Fibroblast of lung (primary cell): ENCODE measurements around the gene DRICH1. TPM values are rescaled to one million over a fixed set of nuclear protein-coding genes. Genes with fewer than 3 reads are reported as not detected.

Experiments
- polyA plus RNA-seq, 2 donors: library from polyadenylated mRNA; depleted of rRNA in 1 of 2; stranded (reverse) in 1 of 2; unstranded in 1 of 2; fragments of >200 nt; gene quantifications; 2 replicates each; pipeline ENCODE4 v1.2.1, GENCODE V29; 2011 to 2012; ENCODE audit warnings: missing spikeins in 1 of 2
- total RNA-seq: library from RNA; depleted of rRNA; stranded (reverse); fragments of >200 nt; gene quantifications from 2 replicates; pipeline ENCODE4 v1.2.1, GENCODE V29; 2014

DRICH1 gene
- total and polyA plus RNA-seq, 2 donors (not counting 1 experiment from before 2014, with no cell fraction given), result not detected

Other genes starting within 250 kb of the DRICH1 start
- gene IGLL1, start 52.0 kb downstream of the DRICH1 start, total RNA-seq, result not detected in 2 replicates
- not detected in 2 replicates for gene IGLL1, start 52.0 kb downstream of the DRICH1 start, polyA plus RNA-seq
- gene RGL4, start 58.7 kb upstream of the DRICH1 start, total RNA-seq, result not detected in 2 replicates
- gene RGL4, start 58.7 kb upstream of the DRICH1 start, polyA plus RNA-seq, result not detected in 2 replicates
- gene ZNF70, start 118.8 kb upstream of the DRICH1 start, total RNA-seq, result 2.8 and 3.1 TPM in 2 replicates
- 1.0 and 1.2 TPM in 2 replicates for gene ZNF70, start 118.8 kb upstream of the DRICH1 start, polyA plus RNA-seq
- not detected in 2 replicates for gene VPREB3, start 122.1 kb upstream of the DRICH1 start, total RNA-seq
- not detected in 2 replicates for gene VPREB3, start 122.1 kb upstream of the DRICH1 start, polyA plus RNA-seq
- gene C22orf15, start 130.7 kb upstream of the DRICH1 start, total RNA-seq, result 2.5 and 3.9 TPM in 2 replicates
- gene C22orf15, start 130.7 kb upstream of the DRICH1 start, polyA plus RNA-seq, result 0.71 and 1.4 TPM in 2 replicates
- 3.6 and 5.4 TPM in 2 replicates for gene CHCHD10, start 135.7 kb upstream of the DRICH1 start, total RNA-seq
- gene CHCHD10, start 135.7 kb upstream of the DRICH1 start, polyA plus RNA-seq, result 7.5 and 11.4 TPM in 2 replicates
- 8.8 and 11.3 TPM in 2 replicates for gene MMP11, start 140.5 kb upstream of the DRICH1 start, total RNA-seq
- 4.5 and 8.3 TPM in 2 replicates for gene MMP11, start 140.5 kb upstream of the DRICH1 start, polyA plus RNA-seq
- gene SMARCB1, start 154.6 kb upstream of the DRICH1 start, total RNA-seq, result 19.0 and 20.5 TPM in 2 replicates
- gene SMARCB1, start 154.6 kb upstream of the DRICH1 start, polyA plus RNA-seq, result 86.4 and 126 TPM in 2 replicates
- under 0.01 and 0.50 TPM in 2 replicates for gene DERL3, start 206.7 kb upstream of the DRICH1 start, total RNA-seq
- gene DERL3, start 206.7 kb upstream of the DRICH1 start, polyA plus RNA-seq, result 0.42 and 0.55 TPM in 2 replicates
- gene SLC2A11, start 225.6 kb upstream of the DRICH1 start, total RNA-seq, result 8.7 and 14.9 TPM in 2 replicates
- 3.9 and 5.8 TPM in 2 replicates for gene SLC2A11, start 225.6 kb upstream of the DRICH1 start, polyA plus RNA-seq